Measurements from ENCODE around the gene TRPM2.

DNA sequence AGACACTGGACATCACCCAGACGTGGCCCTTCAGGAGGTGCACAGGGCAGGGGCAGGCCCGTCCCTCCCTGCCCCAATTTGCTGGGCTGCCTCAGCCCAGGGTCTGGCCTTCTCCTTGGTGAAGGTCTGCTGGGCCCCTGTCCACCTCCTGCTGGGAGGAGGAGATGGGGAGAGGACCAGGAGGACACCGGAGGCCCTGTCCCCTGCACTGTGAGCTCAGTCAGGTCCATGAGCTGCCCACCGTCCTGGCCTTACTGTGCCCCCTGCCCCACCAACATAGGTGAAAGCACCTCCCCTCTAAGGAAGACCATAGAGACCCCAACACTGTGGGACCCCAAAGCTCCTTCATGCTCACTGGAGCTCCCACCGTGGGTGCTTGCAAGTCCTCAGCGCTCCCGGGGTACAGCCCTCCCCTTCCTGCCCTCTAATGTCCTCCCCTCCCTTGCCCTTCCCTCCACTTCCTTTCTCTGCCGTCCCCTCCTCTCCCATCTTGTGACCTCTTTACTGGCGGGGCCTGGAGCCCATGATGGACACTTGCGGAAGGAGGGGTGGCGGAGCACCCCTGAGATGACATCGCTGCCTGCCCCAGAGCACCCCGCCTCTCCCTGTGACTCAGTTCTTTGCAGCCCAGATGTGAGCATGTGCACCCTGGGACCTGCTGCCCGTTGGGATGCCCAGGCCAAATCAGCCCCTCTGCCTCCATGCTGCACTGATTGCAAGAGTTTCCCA is 106.5 kb downstream of the TRPM2 start:
- TF ChIP-seq, protein P1, sequence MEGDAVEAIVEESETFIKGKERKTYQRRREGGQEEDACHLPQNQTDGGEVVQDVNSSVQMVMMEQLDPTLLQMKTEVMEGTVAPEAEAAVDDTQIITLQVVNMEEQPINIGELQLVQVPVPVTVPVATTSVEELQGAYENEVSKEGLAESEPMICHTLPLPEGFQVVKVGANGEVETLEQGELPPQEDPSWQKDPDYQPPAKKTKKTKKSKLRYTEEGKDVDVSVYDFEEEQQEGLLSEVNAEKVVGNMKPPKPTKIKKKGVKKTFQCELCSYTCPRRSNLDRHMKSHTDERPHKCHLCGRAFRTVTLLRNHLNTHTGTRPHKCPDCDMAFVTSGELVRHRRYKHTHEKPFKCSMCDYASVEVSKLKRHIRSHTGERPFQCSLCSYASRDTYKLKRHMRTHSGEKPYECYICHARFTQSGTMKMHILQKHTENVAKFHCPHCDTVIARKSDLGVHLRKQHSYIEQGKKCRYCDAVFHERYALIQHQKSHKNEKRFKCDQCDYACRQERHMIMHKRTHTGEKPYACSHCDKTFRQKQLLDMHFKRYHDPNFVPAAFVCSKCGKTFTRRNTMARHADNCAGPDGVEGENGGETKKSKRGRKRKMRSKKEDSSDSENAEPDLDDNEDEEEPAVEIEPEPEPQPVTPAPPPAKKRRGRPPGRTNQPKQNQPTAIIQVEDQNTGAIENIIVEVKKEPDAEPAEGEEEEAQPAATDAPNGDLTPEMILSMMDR (IDR thresholded peaks at IDR 0.05; ENCODE audit: low read depth, low read length): no peak
- TF ChIP-seq POLR2A (IDR thresholded peaks at IDR 0.05; ENCODE audit: extremely low read depth, insufficient read length): no peak
- no peak for TF ChIP-seq MYC (IDR thresholded peaks at IDR 0.05; ENCODE audit: low read depth, low read length)
- TF ChIP-seq, protein P2, sequence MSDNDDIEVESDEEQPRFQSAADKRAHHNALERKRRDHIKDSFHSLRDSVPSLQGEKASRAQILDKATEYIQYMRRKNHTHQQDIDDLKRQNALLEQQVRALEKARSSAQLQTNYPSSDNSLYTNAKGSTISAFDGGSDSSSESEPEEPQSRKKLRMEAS (IDR thresholded peaks at IDR 0.05; ENCODE audit: low read depth, low read length): no peak

All from NB4 (cell line).